ENCODE measurements around the gene RACGAP1.

Gene RACGAP1

DNA sequence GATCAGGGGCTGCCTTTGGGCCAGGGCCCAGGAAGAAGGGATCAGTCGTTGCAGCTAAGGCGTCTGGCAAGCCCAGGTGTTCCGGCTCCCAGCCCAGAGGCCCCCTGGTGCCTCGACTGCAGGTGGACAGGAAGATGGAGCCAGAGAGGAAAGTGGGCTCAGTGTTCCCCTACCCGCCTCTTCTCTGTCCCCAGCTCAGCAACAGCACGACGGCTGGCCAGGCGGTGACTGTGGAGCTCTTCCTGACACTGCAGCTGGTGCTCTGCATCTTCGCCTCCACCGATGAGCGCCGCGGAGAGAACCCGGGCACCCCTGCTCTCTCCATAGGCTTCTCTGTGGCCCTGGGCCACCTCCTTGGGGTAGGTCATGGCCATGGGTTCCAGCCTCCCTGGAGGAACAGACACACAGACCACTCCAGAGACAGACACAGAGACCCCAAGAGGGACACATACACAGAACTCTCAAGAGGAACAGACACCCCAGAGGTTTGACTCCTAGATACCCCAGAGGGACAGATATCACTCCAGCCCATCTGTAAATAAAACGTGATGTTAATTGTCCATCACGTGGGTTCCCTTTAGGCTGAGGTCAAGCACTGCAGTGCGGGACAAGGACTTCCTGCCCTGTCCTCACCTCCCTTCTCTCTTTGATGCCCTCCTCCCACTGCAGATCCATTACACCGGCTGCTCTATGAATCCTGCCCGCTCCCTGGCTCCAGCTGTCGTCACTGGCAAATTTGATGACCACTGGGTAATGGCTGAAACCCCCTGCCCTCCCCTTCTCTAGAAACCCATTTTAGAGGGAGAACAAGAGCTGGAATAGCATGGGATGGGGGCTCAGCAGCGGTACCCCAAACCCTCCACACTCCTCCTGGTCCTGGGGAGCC, 71.1 kb downstream of the RACGAP1 start:
- DNase-seq = no peak

DNA sequence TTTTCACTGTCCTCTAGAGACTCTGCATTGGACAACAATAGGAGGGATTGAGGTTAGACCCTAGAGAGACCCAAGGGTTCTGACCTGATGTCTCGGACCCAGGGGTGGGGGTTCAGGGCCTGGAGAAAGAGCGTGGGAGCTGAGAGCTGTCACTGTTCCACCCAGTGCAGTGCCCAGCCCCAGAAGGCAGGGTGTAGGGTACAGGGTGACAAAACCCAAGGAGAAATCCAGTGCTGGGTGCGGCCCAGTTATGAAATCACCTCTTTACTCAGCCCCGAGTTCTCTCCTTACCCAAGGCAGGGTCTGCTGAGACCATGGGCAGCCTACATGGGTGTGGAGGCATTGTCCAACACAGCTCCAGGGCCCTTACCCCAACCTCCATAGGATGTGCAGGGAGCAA, 72.1 kb downstream of the RACGAP1 start:
- DNase-seq = no peak

DNA sequence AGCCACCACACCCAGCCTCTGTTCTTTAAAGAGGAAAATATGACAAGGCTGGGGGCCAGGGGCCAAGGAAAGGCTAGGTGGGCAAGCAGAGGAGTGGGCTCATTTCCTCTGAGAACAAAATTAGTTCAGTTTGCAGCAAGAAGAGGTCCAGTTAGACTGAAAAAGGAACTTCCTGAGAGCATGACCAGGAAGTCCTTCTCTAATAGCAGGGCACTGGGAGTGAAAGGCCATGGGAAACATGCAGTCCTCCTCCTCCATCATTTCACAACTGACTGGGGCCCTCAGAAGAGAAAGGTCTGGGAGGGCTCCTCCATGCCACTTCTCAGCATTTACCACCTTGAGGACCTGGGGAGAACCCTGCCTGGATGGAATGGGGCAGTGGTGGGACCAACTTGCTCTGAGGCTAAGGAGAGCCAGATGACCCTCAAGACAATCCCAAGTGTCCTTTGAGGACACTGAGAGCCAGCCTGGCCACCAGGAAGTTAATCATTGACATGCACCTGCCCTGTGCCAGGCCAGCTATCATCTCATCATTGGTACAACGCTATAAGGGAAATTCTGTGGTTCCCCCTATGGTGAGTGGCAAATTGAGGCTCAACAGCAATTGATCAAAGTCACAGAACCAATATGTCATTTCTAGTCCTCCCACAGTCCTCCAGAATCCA, 72.8 kb downstream of the RACGAP1 start:
- DNase-seq = no peak

DNA sequence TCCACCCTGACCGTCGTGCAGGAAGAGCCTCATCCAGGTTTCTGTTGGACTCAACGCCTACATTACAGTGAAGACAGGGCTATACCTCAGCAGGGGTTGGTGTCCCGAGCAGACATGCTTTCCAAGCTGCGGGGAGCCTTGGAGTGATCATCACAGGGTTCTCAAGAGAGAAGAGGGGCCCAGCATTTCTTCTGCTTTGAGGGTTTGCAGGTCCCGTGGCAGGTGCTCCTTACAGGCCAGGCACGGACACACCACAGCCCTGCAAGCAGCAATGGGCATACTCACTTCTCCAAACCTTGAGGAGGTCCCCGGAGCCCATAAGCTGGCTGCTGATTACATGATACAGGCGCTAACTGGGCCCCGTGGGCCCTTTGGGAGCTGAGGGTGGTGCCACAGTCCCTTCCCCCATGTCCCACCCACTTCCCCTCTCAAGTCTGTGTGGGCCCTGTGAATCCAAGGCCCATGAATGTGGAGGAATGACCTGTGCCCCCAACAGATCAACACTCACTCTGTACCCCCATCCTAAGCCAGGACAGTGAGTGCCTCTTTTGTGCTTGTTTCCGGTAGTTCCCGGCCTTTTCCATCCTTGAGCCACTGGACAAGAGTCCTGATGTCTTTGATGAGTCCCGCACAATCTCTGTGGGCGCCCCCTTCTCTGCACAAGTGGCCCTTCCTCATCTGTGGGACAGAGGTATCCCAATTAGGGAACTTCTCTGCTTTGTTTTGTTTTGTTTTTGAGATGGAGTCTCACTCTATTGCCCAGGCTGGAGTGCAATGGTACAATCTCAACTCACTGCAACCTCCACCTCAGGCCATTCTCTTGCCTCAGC, 73.7 kb downstream of the RACGAP1 start:
- no peak for DNase-seq

DNA sequence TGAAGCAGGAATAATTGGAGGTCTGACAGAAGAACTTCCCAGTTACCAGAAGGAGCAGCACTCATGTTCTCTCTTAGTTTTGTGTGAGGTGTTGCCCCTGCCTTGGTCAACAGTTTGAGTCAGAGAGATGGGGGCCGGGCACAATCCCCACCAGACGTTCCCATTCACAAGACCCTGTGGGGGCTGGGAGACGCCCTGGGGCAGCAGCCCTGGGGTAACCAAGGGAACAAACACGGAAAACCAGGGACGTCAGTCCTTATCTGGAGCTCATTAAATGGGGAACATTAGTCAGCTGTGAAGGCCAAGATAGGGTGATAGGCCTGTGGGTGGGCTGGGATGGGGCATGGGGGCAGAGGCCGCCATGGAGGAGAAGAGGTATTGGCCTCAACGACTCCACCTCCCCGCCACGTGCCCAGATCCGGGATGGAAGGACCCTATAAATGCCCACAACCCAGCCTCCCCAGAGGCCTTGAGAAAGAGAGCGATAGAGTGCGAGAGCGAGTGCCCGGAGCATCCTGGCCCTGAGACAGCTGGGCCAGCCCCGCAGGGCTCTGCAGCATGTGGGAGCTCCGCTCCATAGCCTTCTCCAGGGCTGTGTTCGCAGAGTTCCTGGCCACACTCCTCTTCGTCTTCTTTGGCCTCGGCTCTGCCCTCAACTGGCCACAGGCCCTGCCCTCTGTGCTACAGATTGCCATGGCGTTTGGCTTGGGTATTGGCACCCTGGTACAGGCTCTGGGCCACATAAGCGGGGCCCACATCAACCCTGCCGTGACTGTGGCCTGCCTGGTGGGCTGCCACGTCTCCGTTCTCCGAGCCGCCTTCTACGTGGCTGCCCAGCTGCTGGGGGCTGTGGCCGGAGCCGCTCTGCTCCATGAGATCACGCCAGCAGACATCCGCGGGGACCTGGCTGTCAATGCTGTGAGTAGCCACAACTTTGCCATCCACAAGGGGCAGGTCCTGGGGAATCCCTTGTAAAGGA, 74.7 kb downstream of the RACGAP1 start, which contains the start of gene AQP2:
TSS of gene AQP2 (plus strand) at position 465 of the 979 bp plus-strand sequence. CDS start at position 559, 94 bp downstream.
- DNase-seq = no peak

DNA sequence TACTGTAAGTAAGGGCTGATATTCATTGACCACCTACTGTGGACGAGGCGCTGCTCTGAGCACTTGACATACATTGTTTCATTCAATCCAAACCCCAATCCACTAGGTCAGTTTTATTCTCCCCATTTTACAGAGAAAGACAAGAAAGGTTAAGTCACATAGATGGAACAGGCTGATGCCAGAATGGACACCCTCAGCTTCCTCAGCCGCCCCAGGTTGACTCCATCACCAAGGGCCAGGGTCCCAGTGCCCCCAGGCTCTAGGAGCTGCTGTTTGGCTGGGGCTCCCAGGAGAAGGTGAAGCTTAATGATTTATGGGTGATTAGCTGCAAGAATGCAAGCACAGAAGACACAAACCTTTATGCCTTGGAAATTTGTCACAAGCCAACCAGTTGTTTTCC, 75.4 kb downstream of the RACGAP1 start:
- DNase-seq = no peak

DNA sequence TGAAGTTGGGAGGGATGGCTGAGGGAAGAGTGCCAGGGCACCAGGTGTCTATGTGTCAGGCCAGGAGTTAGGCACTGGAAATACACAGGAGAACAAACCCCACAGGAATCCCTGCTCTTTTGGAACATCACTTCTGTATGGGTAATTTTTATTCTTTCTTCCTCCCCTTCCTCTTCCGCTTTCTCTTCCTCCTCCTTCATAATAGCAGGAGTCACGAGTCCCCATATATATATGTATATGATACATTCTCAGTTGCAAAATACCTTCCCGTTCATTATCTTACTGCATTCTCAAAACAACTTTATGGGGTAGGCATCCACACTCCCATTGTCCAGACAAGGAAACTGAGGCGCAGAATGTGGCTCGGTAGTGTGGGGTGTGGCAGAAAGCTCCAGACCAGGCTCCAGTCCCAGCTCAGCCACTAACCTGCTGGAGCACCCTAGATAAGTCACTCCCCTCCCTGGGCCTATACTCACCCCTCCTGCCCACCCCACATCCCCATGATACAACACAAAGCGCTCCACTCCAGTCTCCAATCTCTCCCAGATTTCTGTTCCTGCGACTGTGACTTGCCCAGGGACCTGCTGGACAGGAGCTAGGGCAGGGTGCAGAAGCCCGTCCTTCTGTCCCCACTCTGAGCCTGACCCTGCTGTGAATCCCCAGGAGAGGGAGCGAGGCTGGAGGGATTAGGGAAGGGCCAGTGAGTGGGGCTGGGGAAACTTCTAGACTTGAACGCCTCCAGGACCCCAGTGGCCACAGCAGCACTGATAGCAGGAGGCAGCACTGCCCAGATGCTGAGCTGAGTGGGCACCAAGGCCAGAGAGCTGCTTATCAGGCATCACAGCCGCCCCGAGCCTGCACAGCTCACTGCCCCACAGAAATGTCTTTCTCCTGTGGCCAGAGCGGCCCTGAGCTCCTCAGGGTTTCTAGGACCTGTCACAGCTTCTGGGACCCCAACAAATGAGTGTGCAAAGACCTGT, 76.1 kb downstream of the RACGAP1 start:
- no peak for DNase-seq

DNA sequence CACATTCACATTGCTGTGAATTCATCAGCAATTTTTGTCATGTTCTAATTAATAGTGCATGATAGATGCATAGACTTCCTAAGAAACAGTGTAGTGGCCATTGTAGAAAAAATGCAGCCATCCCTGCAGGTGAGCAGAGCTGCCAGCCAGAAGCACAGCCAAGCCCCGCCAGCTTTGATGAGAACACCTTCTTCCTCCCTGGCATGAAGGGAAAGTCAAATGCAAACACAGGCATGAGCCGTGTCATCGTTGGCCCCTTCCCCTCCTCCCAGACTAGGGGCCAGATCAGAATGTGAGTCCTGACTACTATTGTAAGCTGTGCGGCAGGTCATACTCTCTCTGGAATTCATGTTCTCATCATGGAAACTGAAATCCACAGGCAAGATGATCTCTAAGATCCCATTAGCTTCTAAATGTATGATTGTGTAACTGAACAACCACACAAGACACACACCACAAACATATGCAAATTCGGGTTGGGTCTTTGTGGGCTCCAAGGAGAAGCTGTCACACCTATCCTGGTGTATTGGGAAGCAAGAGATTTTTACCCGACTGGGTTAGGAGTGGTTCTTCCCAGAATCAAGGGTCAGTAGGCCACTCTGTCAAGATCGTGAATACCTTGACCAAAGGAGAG, 77.6 kb downstream of the RACGAP1 start:
- no peak for DNase-seq

DNA sequence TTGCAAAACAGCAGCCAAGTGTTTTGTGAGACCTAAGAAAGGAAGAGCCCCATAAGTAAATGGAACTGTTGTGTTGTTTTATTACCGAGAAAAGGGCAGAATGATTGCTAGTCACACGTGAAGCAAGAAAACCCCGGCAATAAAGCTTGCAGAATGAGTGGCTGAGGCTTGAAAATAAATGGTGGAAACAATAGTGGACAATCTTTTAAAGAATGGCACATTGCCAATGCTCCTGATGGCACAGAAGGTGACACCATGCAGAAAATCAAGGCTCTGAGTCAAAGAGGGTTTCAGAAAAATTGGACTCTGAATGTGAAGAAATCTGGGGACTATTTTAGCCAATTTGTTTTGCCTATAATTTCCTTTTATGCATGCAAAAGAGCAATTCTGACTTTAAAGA, 78.8 kb downstream of the RACGAP1 start:
- no peak for DNase-seq

DNA sequence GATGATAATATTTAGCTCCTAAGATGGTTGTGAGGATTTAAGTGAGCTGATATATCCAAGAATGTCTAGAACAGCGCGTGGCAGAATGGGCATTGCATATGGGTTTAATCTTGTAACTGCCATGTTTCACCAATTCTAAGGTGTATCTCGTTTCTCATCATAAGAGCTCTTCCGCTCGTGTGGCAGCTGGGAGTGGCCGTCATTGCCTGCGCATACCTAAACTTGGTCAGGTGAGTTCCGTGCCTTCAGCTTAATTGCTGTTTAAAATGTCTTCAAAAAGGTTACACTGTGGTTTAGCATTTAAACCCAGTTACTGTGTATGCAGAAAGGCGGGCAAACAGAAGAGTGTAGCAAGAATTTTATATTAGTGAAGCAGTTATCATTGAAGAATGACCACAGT, 79.2 kb downstream of the RACGAP1 start:
- DNase-seq = no peak

DNA sequence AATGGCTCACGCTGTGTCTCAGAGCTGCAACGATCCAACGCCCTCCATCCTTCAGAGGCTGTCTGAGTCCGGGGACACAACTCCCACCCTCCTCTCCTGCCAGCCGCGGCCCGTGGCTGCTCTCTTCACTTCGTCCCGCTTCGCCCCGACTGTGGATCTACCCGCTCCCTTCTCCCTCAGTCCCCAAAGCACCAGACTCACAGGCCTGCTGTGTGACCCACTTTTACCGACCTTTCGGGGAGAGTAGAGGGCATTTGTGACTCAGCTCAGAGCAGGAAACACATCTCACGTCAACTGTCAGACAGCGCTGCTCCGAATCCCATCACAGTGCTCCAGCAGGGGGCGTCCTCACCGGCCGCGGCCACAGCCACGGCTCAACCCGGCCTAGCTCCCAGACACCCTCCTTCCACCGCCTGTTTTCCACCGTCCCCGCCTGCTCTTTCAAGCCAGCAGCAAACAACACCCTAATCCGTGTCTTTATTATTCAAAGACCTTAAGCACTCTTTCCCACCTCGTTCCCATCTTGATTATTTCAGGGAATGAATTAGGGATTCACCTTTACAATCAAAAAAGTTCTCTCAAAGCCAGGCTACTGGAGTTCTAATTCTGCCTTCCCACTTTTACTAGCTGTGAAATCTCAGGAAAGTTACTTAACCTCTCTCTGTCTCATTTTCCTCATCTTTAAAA, 79.8 kb downstream of the RACGAP1 start:
- DNase-seq = peak; percentile 23

DNA sequence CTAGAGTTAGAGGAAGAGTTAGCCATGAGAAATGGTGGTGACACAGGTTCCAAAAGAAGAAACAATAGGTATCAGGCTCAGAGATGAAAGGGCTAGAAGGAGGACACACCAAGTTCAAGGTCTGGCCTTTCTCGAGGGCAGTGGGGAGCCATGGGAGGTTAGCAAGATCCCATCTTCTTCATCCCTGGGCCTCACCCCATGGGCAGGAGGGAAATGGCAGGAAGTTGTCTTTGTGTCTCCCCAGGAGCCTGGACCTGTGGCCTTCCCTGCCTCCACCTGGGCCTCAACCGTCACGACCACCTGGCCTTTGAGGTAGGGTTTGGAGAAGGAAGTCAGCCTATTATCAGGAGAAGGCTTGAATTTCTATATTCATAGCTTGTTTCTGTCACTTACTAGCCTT, 80.6 kb downstream of the RACGAP1 start:
- DNase-seq = no peak

DNA sequence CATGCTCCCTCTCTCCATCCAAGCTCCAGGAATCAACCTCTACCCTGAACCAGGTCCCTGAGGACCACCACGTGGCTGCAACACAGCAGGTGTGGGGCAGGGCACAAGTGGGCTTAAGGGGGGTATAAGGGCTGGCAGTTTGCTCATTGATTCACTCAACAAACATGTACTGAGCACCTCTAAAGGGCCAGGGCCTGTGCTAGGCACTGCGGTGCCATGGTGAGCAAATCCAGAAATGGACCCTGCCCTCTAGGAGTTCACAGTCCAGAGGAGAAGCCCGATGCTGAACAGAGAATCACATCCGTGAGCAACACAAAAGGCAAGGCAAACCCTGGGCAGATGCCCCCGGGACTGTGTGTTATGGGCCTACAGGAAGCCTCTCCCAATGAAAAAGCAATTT, 81.2 kb downstream of the RACGAP1 start:
- no peak for DNase-seq

DNA sequence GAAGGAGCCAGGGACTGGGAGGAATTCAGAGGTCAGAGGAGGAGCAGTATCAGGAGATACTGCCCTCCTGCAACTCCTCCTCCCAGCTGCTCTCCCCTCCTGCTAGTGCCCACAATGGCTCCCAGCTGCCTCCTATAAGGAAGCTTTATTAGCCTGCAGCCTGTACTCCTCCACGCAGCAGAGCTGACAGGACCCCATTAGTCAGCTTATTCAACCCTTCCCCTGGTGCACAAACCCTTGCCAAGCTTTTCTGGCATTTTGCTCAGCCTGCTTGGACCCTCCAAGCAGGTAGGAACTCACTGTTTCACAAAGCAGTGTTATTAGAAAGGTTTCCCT, 81.7 kb downstream of the RACGAP1 start:
- DNase-seq = no peak

DNA sequence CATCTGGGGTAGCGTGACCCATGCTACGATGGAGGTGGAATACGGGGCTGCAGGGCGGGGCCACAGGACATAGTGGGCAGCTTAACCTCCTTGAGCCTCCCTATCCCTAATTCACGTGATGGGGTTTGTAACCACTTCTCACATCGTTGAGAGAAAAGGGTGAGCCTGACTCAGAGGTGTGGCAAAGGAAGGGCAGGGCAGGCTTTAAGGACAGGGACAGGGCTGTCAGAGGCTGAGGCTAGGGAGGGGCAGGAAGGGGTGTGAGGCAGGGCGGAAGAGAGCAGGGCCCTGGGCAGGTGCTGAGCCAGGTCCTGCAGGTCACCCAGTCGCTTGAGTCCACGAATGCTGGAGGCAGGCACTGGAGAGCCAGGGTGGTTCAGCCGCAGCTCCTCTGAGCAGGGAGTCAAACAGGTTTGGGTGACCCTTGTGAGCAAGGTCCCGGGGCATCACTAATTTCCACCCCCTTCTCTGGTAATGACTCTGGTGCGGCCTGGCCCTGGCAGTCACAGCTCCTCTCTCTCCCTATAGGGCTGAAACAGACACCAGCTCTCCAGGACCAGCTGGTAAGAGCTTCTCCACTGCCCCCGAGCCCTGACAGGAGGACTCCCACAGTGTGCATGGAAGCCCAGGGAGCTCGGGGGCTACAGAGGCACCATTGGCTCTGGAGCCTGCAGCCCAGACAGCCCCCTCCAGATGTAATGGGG, 82.2 kb downstream of the RACGAP1 start:
- no peak for DNase-seq

DNA sequence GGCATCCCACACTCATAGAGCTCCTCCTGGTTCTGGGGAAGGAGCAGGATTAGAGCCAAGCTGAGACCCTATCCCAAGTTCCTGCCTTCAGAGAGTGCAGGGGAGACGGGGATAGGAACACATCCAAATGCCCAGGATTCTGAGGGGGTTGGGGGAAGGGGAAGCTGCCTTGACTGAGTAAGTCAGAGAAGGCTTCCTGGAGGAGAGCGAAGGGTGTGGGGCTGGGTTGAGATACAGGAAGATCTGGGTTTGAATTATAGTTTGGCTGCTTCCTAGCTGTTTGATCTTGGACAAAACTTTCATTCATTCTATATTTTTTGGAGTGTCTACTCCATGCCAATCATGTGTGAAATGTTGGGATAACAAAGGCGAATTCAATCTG, 82.8 kb downstream of the RACGAP1 start:
- DNase-seq = no peak

DNA sequence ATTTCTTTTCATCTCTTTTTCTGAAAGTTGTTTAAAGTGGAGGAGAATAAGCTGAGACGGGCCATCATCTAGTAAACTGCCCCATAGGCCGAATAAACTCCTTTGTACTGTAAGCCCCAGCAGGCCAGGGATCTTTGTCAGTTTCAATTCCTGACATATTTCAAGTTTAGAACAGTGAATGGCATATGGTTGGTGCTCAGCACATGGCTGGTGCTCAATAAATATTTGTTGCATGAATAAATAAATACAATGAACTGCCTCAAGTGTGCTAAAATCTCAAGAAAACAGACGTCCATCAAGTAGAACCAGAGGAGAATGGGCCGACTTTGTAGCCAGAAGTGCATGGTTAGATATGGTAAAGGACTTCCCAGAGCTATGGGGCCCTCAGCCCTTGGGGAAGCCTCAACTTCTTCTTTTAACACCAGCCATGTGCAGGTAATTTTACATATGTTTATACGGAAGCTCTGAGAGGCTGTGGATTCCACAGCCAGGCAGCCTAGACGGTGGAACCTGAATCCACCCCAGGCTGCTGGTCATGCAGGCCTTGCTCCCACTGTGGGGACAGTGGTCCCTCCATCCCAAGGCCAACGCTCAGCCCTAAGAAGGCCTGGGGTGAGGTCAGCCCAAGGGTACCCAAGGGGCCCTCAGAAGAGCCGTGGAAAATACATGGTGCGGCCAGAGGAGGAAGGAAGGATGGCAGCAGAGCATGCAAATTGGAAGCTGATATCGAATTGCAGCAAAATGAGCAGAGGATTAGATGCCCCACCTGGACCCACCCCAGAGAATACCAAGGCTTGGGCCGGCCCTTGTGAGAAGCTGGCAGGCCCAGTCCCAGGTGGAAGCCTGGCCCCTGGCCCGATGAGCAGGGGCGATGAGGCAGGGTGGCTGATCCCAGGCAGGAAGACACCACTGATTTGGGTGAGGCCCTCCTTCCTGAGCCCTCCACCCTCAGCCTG, 83.5 kb downstream of the RACGAP1 start:
- DNase-seq = no peak

DNA sequence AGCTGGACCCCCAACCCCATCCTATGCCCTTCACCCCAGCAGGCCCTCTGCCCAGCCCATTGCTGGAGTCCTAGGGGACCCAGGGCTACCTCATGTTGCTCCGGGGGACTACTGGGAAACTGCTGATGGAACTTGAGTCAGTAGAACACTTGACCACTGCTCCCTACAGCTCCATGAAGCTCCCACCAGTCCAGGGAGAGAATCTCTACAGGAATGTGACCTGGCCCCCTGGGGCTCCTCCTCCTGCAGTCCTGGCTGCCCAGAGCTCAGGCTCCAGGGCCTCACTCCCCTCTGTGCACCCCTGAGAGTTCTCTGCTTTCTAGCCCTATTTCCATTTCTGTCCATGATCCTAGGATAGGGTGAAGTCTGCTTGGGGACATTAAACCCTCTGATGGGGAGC, 85.6 kb downstream of the RACGAP1 start:
- no peak for DNase-seq
